ENCODE measurements around the gene NEDD9. TPM values are rescaled to one million over a fixed set of nuclear protein-coding genes. Genes with fewer than 3 reads are reported as not detected.
A peak's percentile ranks its signal among the peaks of the same experiment; 100 is the strongest.

NEDD9 gene
- total and polyA plus RNA-seq, 2 of the 13 experiments (the other 11 are each of a cell fraction or from before 2014, with no cell fraction given): 27.1 to 389 TPM

GRCh38 chr6:11277275-11278206 is 45.1 kb upstream of the NEDD9 start (continued):
- 0 out of 2 replicates have a peak, but pooled peaks have one; percentile 30 for TF ChIP-seq PATZ1 (CRISPR knock-in tag; IDR thresholded peaks at IDR 0.05)
- no peak for TF ChIP-seq ZNF33A (CRISPR knock-in tag; IDR thresholded peaks at IDR 0.05; ENCODE audit: borderline replicate concordance)
- TF ChIP-seq ZHX1 (CRISPR knock-in tag; IDR thresholded peaks at IDR 0.05; ENCODE audit: low read depth): peak; percentile 58; the same call in 1 of the 2 replicates
- TF ChIP-seq ZNF687 (CRISPR knock-in tag; IDR thresholded peaks at IDR 0.05): peak; percentile 48; the same call in 1 of the 2 replicates
- no peak for TF ChIP-seq KLF6 (CRISPR knock-in tag; IDR thresholded peaks at IDR 0.05)
- TF ChIP-seq ATF3 (CRISPR knock-in tag; IDR thresholded peaks at IDR 0.05): peak; percentile 10; the same call in 1 of the 2 replicates
- peak; percentile 87; the same call in 1 of the 2 replicates for TF ChIP-seq ZNF281 (CRISPR knock-in tag; IDR thresholded peaks at IDR 0.05; ENCODE audit: borderline replicate concordance)
- TF ChIP-seq ZNF235 (CRISPR knock-in tag; IDR thresholded peaks at IDR 0.05; ENCODE audit: borderline replicate concordance): 0 out of 2 replicates have a peak, but pooled peaks have one; percentile 30
- peak; percentile 92 for TF ChIP-seq TBX2 (CRISPR knock-in tag; IDR thresholded peaks at IDR 0.05; ENCODE audit: borderline replicate concordance)
- TF ChIP-seq RORA (CRISPR knock-in tag; IDR thresholded peaks at IDR 0.05): no peak

Measured in HepG2 (cell line).